ENCODE measurements around the gene BAK1.
"Not testable (repeated sequence)": the region's sequence is repeated elsewhere in the genome, so short reads cannot be mapped to it uniquely, and the experiment has no call there.

The BAK1 gene

DNA sequence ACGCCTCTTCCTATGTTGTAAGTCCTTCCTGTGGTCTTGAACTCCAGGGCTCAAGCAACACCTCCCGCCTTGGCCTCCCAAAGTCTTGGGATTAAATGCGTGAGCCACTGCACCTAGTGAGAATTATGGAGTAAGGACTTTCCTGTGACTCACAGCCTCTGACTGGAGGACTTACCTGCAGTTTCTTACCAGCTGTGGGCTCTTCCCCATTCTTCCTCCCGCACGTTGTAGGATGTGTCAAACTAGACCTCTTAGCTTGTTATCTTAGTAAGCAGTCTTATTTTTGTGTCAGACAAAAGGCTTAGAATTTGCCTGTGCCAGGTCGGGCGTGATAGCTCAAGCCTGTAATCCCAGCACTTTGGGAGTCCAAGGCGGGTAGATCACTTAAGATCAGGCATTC, 30.9 kb downstream of the BAK1 start:
- no peak for DNase-seq

DNA sequence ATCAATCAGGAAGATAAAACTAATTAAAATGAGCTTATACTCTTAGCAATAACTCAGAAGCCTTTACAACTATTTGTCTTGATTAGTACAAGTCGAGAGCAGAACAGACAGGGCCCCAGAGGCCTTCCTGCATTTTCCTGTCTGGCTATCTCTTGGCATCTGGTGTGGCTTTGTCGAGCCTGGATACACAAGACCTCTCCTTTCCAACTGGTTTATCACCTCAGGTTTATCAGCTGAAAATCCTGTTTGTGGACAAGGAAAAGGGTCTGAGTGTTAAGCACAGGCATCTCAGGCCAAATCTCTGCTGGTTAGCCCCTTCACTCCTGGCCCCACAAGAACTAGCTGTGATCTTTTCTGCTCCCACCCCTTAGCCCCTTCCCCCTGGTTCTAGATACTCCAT, 32.6 kb downstream of the BAK1 start:
- no peak for DNase-seq

DNA sequence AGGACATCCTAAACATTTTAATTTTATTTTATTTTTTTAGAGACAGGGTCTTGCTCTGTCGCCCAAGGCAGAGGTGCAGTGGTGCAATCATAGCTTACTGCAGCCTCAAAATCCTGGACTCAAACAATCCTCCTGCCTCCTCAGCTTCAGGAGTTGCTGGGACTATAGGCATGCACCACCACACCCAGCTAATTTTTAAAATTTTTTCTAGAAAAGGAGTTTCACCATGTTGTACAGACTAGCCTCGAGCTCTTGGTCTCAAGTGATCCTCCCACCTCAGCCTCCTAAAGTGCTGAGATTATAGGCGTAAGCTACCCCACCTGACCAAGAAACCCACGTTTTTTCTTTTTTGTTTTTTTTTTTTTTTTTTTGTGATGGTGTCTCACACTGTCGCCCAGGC, 33.3 kb downstream of the BAK1 start:
- DNase-seq, result no peak

DNA sequence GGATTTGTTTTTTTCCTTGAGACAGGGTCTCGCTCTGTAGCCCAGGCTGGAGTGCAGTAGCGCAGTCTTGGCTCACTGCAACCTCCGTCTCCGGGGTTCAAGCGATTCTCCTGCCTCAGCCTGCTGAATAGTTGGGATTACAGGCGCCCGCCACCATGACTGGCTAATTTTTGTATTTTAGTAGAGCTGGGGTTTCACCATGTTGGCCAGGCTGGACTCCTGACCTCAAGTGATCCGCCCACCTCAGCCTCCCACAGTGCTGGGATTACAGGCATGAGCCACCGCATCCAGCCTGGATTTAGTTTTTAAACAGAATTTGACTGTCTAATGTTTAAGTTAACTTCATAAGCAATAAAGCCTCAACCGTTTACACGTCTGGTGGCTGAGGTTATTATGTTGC, 34.8 kb downstream of the BAK1 start:
- not testable (repeated sequence) for DNase-seq

DNA sequence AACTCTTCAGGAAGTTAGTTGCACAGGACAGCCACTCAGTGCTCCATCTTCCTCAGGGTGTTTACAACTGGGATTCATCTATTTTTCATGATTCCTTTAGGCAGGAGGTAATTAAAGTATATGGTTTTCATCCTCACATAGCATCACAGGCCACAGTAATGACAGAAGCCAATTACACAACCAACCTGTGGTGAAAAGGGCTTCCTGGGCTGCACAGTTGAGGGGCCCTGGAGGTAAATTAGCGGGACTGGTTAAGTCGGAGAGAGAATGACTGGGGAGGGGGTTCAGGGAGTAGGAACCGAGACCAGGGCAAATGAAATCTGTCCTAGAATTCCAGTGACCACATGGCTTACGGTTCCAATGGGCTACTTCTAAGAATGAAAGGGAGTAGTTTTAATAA, 37.0 kb downstream of the BAK1 start:
- no peak for DNase-seq

DNA sequence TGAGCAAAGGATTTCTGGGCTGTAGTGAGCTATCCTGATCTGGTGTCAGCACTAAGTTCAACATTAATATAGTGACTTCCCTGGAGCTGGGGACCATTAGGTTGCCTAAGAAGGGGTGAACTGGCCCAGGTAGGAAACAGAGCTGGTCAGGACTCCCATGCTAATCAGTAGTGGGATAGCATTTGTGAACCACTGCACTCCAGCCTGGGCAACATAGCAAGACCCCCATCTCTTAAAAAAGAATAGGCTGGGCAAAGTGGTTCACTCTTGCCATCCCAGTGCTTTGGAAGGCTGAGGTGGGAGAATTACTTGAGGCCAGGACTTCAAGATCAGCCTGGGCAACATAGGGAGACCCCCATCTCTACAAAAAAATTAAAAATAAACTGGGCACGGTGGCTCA, 39.3 kb downstream of the BAK1 start:
- DNase-seq, result no peak

DNA sequence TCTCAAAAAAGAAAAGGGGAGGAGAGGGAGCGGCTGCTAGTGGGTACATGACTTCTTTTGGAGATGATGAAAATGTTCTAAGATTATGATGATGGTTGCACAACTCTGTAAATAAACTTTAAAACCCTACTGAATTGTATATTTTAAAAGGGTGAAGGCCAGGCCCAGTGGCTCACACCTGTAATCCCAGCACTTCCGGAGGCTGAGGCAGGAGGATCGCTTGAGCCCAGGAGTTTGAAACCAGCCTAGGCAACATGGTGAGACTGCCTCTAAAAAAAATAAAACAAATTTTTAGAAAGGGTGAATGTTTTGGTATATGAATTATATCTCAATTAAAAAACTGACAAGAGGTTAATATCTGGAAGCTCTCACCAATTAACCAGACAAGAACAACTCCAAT, 45.4 kb downstream of the BAK1 start:
- DNase-seq, result no peak

DNA sequence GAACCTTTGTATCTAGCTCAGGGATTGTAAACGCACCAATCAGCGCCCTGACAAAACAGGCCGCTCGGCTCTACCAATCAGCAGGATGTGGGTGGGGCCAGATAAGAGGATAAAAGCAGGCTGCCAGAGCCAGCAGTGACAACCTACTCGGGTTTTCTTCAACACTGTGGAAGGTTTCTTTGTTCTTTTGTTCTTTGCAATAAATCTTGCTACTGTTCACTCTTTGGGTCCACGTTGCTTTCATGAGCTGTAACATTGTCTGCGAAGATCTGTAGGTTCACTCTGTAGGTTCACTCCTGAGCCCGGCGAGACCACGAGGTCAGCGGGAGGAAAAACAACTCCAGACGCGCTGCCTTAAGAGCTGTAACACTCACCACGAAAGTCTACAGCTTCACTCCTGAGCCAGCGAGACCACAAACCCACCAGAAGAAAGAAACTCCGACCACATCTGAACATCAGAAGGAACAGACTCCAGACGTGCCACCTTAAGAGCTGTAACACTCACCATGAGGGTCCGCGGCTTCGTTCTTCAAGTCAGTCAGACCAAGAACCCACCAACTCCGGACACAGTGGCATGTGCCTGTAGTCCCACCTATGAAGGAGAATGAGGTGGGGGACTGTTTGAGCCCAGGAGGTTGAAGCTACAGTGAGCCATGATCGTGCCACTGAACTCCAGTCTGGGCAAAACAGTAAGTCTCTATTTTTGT, 46.8 kb downstream of the BAK1 start:
- DNase-seq, result not testable (repeated sequence)

DNA sequence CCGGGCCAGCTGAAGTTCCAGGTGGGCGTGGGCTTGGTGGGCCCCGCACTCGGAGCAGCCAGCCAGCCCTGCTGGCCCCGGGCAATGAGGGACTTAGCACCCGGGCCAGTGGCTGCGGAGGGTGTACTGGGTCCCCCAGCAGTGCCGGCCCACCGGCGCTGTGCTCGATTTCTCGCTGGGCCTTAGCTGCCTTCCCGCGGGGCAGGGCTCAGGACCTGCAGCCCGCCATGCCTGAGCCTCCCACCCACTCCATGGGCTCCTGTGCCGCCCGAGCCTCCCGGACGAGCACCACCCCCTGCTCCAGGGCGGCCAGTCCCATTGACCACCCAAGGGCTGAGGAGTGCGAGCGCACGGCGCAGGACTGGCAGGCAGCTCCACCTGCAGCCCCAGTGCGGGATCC, 47.6 kb downstream of the BAK1 start:
- DNase-seq, result not testable (repeated sequence)

DNA sequence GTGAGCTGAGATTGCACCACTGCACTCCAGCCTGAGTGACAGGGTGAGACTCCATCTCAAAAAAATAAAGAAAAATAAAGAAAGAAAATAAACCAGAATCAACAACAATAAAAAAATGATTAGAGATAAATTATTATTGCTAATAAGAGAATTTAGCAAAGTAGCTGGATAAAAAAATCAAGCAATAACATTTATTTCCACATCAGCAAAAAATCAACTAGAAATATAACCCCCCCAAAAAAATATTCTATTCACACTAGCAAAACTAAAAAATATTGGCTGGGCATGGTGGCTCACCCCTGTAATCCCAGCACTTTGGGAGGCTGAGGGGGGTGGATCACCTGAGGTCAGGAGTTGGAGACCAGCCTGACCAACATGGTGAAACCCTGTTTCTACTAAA, 49.5 kb downstream of the BAK1 start:
- not testable (repeated sequence) for DNase-seq

All from NCI-H2171 (cell line).